WTC11 (cell line): ENCODE data around the gene MNX1. TPM values are rescaled to one million over a fixed set of nuclear protein-coding genes. Genes with fewer than 3 reads are reported as not detected.

Source experiments
- ATAC-seq: fragments of 200-7000 bp; cut with Tn5 transposase; 2 replicates; pipeline ENCODE4 v1.10.0; 2021; ENCODE audit warnings: mild to moderate bottlenecking, moderate library complexity
- CTCF ChIA-PET: fragments of 300-600 bp; sonication (Branson Sonifier 250); formaldehyde crosslinking; loops from one replicate; lab custom pipeline; 2021; ENCODE audit warnings: antibody characterized with exemption; lab: Charles Lee
- POLR2A ChIA-PET: fragments of 350-600 bp; sonication (Branson Sonifier 250); formaldehyde crosslinking; loops from one replicate; lab custom pipeline; 2021; ENCODE audit warnings: antibody characterized with exemption; lab: Charles Lee
- DNase-seq: peaks from one replicate; pipeline ENCODE4 v3.0.0; 2021; ENCODE audit warnings: low spot score
- H3K27ac Mint-ChIP-seq: 2 replicates; pipeline ENCODE4 v1.8.0; 2021; ENCODE audit warnings: mixed read lengths
- H3K27me3 Mint-ChIP-seq: 2 replicates; pipeline ENCODE4 v1.8.0; 2021; ENCODE audit warnings: low read depth, mild to moderate bottlenecking, moderate library complexity, mixed read lengths
- H3K36me3 Mint-ChIP-seq: 2 replicates; pipeline ENCODE4 v1.8.0; 2021; ENCODE audit warnings: mixed read lengths
- H3K4me1 Mint-ChIP-seq: 2 replicates; pipeline ENCODE4 v1.8.0; 2022; ENCODE audit warnings: mixed read lengths
- H3K4me3 Mint-ChIP-seq: 2 replicates; pipeline ENCODE4 v1.8.0; 2021; ENCODE audit warnings: mild to moderate bottlenecking, moderate library complexity, mixed read lengths
- H3K9me3 Mint-ChIP-seq: 2 replicates; pipeline ENCODE4 v1.8.0; 2021; ENCODE audit warnings: mixed read lengths
- ATF1 ChIP-seq: sonication (generic); formaldehyde crosslinking; IDR thresholded peaks from 2 replicates; pipeline ENCODE4 v1.8.1; 2023; ENCODE audit warnings: mild to moderate bottlenecking, moderate library complexity, missing genetic modification reagents
- ELF4 ChIP-seq: sonication (generic); formaldehyde crosslinking; IDR thresholded peaks from 2 replicates; pipeline ENCODE4 v1.8.1; 2022; ENCODE audit warnings: low read depth, mild to moderate bottlenecking, moderate library complexity, missing genetic modification reagents
- EMX1 ChIP-seq: fragments of 250-450 bp; sonication (Bioruptor Pico); IDR thresholded peaks from 2 replicates; pipeline ENCODE4 v1.8.0; 2021; ENCODE audit warnings: mild to moderate bottlenecking
- ETV6 ChIP-seq: sonication (generic); formaldehyde crosslinking; IDR thresholded peaks from 2 replicates; pipeline ENCODE4 v1.8.1; 2022; ENCODE audit warnings: mild to moderate bottlenecking, missing genetic modification reagents
- GABPB1 ChIP-seq: sonication (generic); formaldehyde crosslinking; IDR thresholded peaks from 2 replicates; pipeline ENCODE4 v1.8.1; 2023; ENCODE audit warnings: mild to moderate bottlenecking, missing genetic modification reagents
- GRHL2 ChIP-seq: fragments of 250-450 bp; sonication (Bioruptor Pico); IDR thresholded peaks from 2 replicates; pipeline ENCODE4 v1.8.0; 2022; ENCODE audit warnings: mild to moderate bottlenecking, moderate library complexity; ENCODE audit not compliant: insufficient replicate concordance, severe bottlenecking
- PRRX2 ChIP-seq: fragments of 250-450 bp; sonication (Bioruptor Pico); IDR thresholded peaks from 2 replicates; pipeline ENCODE4 v1.8.0; 2021; ENCODE audit warnings: mild to moderate bottlenecking
- RELA ChIP-seq: sonication (generic); formaldehyde crosslinking; IDR thresholded peaks from 2 replicates; pipeline ENCODE4 v1.8.1; 2022; ENCODE audit warnings: missing genetic modification reagents, mild to moderate bottlenecking, borderline replicate concordance
- RORB ChIP-seq: fragments of 250-450 bp; sonication (Bioruptor Pico); IDR thresholded peaks from 2 replicates; pipeline ENCODE4 v1.9.0; 2021; ENCODE audit warnings: mild to moderate bottlenecking
- SMAD4 ChIP-seq: sonication (generic); formaldehyde crosslinking; IDR thresholded peaks from 2 replicates; pipeline ENCODE4 v1.8.0; 2022; ENCODE audit warnings: mild to moderate bottlenecking, missing genetic modification reagents
- TP53 ChIP-seq: sonication (generic); formaldehyde crosslinking; IDR thresholded peaks from 2 replicates; pipeline ENCODE4 v1.8.1; 2023; ENCODE audit warnings: mild to moderate bottlenecking, missing genetic modification reagents
- ZBTB21 ChIP-seq: sonication (generic); formaldehyde crosslinking; IDR thresholded peaks from 2 replicates; pipeline ENCODE4 v1.8.1; 2023; ENCODE audit warnings: mild to moderate bottlenecking, missing genetic modification reagents, borderline replicate concordance
- ZNF121 ChIP-seq: sonication (generic); formaldehyde crosslinking; IDR thresholded peaks from 2 replicates; pipeline ENCODE4 v1.8.0; 2023; ENCODE audit warnings: missing genetic modification reagents
- ZNF232 ChIP-seq: sonication (generic); formaldehyde crosslinking; IDR thresholded peaks from 2 replicates; pipeline ENCODE4 v1.8.0; 2022; ENCODE audit warnings: mild to moderate bottlenecking, missing genetic modification reagents
- ZNF317 ChIP-seq: sonication (generic); formaldehyde crosslinking; IDR thresholded peaks from 2 replicates; pipeline ENCODE4 v1.8.1; 2023; ENCODE audit warnings: low read depth, mild to moderate bottlenecking, moderate library complexity, missing genetic modification reagents, borderline replicate concordance
- ZNF396 ChIP-seq: fragments of 250-450 bp; sonication (Bioruptor Pico); IDR thresholded peaks from 2 replicates; pipeline ENCODE4 v1.8.0; 2021; ENCODE audit warnings: mild to moderate bottlenecking, moderate library complexity, borderline replicate concordance
- ZNF671 ChIP-seq: fragments of 250-450 bp; sonication (Bioruptor Pico); IDR thresholded peaks from 2 replicates; pipeline ENCODE4 v1.8.0; 2021; ENCODE audit warnings: mild to moderate bottlenecking
- total RNA-seq: library from RNA; stranded (reverse); gene quantifications from 3 replicates; pipeline ENCODE4 v1.2.3, GENCODE V29; 2021
- TF ChIP-seq, protein P1 (sequence below): fragments of 250-450 bp; sonication (Bioruptor Pico); IDR thresholded peaks from 2 replicates; pipeline ENCODE4 v1.9.0; 2021; ENCODE audit warnings: mild to moderate bottlenecking, borderline replicate concordance
- TF ChIP-seq, protein P2 (sequence below): sonication (generic); formaldehyde crosslinking; IDR thresholded peaks from 2 replicates; pipeline ENCODE4 v1.8.1; 2023; ENCODE audit warnings: mild to moderate bottlenecking, missing genetic modification reagents
- TF ChIP-seq, protein P3 (sequence below): sonication (generic); formaldehyde crosslinking; IDR thresholded peaks from 2 replicates; pipeline ENCODE4 v1.8.1; 2022; ENCODE audit warnings: low read depth, missing genetic modification reagents, borderline replicate concordance

Gene MNX1
- total RNA-seq, 1 experiment from 2014 or later: 0.46 TPM

DNA sequence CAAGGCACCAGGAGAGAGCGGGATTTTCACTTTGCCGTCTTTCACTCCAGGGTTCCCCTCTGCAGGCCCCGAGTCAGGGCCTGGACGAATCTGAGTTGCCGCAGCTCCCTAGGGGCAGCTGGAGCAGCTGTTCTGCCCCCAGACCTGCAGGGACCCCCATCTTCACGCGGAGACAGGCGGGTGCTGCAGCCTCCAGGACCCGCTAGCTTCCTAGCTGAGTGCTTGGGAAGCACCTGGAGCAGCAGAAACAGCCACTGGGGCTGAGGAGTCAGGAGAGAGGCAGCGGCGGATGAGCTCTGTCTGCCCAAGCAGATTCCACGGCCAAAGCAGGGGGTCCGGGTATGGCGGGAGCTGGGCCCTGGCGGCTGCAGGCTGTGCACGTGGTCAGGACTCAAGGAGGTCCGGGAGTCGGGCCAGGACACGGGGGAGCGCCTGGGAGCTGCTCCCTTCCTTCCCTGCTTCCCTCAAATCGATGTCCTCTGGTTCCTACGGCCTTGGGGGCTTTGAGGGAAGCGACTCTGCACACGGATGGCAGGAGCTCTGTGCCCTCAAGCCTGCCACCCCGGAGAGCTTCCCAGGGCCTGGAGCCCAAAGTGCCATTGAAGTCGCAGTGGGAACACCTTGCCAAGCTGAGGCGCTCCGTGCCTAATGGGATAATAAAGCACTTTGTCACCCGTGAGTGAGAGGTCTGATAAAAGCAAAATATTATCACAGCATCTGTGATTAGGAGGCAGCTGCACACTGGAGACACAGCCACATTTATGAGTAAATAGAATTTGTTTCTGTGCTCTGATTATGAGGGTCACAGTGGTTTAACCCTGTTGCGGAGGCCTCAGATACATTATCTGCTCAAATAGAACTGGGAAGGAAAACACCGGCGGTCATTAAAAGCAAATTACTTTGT, 17.2 kb downstream of the MNX1 start (continued):
- TF ChIP-seq, protein P1, sequence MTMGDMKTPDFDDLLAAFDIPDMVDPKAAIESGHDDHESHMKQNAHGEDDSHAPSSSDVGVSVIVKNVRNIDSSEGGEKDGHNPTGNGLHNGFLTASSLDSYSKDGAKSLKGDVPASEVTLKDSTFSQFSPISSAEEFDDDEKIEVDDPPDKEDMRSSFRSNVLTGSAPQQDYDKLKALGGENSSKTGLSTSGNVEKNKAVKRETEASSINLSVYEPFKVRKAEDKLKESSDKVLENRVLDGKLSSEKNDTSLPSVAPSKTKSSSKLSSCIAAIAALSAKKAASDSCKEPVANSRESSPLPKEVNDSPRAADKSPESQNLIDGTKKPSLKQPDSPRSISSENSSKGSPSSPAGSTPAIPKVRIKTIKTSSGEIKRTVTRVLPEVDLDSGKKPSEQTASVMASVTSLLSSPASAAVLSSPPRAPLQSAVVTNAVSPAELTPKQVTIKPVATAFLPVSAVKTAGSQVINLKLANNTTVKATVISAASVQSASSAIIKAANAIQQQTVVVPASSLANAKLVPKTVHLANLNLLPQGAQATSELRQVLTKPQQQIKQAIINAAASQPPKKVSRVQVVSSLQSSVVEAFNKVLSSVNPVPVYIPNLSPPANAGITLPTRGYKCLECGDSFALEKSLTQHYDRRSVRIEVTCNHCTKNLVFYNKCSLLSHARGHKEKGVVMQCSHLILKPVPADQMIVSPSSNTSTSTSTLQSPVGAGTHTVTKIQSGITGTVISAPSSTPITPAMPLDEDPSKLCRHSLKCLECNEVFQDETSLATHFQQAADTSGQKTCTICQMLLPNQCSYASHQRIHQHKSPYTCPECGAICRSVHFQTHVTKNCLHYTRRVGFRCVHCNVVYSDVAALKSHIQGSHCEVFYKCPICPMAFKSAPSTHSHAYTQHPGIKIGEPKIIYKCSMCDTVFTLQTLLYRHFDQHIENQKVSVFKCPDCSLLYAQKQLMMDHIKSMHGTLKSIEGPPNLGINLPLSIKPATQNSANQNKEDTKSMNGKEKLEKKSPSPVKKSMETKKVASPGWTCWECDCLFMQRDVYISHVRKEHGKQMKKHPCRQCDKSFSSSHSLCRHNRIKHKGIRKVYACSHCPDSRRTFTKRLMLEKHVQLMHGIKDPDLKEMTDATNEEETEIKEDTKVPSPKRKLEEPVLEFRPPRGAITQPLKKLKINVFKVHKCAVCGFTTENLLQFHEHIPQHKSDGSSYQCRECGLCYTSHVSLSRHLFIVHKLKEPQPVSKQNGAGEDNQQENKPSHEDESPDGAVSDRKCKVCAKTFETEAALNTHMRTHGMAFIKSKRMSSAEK (CRISPR knock-in tag): no peak
- no peak for TF ChIP-seq ZBTB21 (CRISPR knock-in tag)
- TF ChIP-seq ZNF671 (CRISPR knock-in tag): no peak
- TF ChIP-seq ATF1 (CRISPR knock-in tag): no peak

DNA sequence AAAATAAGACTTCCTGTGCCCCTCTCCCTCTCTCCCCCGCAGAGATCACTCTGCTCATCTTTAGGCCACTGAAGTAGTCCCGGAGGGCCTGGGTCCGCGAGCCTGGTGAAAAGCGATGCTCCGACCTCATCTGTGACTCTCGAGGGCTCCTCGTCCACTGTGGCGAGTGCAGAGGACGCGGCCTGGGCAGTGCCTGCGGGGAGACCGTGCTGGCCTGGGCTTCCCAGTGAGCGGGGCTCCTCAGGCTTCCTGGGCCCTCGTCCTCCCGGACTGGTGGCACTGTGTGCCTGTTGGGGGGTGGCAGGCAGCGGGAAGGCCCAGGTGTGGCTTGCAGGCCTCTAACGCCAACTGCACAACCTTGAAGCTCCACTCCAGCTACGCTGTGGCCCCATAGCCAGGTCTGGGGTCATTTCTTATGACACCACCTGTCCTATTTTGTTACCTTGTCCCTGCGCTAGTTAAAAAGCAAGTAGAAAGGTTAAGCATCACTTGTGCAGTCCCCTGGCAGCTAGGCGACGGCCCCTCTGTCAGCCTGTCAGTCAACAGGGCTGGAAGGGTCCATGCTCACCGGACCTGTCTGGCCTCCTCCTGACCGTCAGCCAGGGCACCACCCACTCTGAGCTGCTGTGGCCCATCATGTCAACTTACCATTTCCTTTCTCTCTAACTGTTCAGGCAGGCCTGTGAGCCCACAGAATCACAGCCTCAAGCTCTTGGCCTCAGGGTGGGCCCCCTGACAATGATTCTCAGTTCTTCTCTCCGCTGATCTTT, 20.5 kb downstream of the MNX1 start:
- ChIA-PET CTCF (no interaction called here), POLR2A (no interaction called here)
- TF ChIP-seq SMAD4 (CRISPR knock-in tag) (no peak), GRHL2 (CRISPR knock-in tag) (no peak)
- Mint-ChIP-seq H3K27me3 (peaks cover 15% of the 10 kb centered on the region), H3K36me3 (no peaks in the 10 kb centered on the region), H3K27ac (no peak overlapping the region), H3K4me3 (no peak overlapping the region), H3K4me1 (peaks cover 4% of the 10 kb centered on the region; the same call in 1 of the 2 replicates), H3K9me3 (no peaks in the 10 kb centered on the region)
- ATAC-seq (no peak), DNase-seq (no peak)

DNA sequence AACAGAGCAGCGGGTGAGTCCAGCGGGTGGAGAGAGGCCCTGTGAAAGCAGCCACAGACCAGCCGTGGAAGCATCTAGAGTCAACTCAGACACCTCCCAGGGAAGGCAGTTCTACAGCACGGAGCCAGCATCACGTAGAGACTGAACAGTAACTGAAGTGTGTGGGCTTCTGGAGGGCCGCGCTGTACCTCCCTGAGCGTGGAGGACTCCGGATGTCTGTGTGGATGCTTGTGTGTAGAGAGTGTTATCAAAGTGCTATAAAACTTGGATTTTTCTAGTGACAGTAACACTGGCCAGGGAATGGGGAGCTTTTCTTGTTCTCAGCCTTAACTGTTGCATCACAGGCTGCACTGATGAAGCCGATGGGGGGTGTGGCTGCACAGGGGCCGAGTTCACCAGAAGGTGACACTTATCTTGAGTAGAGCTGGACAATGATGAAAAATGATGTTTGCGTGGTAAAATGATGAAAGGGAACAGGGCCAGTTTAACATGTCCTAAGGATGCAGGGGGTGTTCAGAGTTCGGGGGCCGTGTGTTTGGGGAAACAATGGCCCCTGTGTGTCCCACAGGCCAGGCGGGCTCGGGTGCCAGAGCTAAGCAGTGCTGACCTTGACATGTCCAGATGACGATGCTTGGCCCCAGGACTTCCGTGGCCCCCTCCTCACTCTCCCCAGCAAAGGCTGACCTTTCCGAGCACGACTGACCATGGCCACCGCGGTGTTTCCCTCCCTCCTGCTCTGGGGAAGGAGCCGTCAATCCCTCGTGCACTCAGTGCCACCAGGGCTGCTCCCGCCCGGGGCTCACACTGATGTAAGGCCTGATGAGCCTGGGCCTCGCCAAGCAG, 21.9 kb downstream of the MNX1 start:
- no peak overlapping the region for H3K4me3 Mint-ChIP-seq
- H3K4me1 Mint-ChIP-seq: peaks cover under 1% of the 10 kb centered on the region; the same call in 1 of the 2 replicates
- TF ChIP-seq, protein P2, sequence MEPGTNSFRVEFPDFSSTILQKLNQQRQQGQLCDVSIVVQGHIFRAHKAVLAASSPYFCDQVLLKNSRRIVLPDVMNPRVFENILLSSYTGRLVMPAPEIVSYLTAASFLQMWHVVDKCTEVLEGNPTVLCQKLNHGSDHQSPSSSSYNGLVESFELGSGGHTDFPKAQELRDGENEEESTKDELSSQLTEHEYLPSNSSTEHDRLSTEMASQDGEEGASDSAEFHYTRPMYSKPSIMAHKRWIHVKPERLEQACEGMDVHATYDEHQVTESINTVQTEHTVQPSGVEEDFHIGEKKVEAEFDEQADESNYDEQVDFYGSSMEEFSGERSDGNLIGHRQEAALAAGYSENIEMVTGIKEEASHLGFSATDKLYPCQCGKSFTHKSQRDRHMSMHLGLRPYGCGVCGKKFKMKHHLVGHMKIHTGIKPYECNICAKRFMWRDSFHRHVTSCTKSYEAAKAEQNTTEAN (CRISPR knock-in tag): no peak
- TF ChIP-seq ZNF232 (CRISPR knock-in tag): no peak
- peak; percentile 77 for TF ChIP-seq GABPB1
- no peak for TF ChIP-seq ZNF317 (CRISPR knock-in tag)
- ATAC-seq (no peak), DNase-seq (no peak)
- H3K9me3 Mint-ChIP-seq: peaks cover 3% of the 10 kb centered on the region
- no peak overlapping the region for H3K27ac Mint-ChIP-seq
- ChIA-PET POLR2A (no interaction called here), CTCF (interaction anchor here (1.3 kb wide), 1 partner anchor 14 kb away, joined by 3 read pairs; no protein-coding TSS in a partner anchor)
- H3K36me3 Mint-ChIP-seq: no peaks in the 10 kb centered on the region
- peaks cover 6% of the 10 kb centered on the region for H3K27me3 Mint-ChIP-seq

DNA sequence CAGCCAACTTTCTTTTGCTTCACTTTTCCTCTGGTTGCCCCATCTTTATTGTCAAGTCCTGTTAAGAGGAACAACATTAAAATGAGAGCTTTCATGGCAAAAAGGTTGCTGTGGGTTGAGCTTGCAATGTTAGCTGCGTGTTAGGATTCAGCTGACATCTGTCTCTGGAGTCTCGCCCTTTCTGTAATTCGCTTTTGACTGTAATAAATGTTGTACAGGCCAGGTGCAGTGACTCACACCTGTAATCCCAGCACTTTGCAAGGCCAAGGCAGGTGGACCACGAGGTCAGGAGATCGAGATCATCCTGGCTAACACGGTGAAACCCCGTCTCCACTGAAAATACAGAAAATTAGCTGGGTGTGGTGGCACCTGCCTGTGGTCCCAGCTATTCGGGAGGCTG, 24.1 kb downstream of the MNX1 start:
- POLR2A ChIA-PET: no interaction called here
- H3K4me1 Mint-ChIP-seq: no peaks in the 10 kb centered on the region; the same call in 1 of the 2 replicates
- H3K4me3 Mint-ChIP-seq: no peak overlapping the region
- H3K27me3 Mint-ChIP-seq: no peaks in the 10 kb centered on the region
- ATAC-seq (no peak), DNase-seq (no peak)
- CTCF ChIA-PET: interaction anchor here (0.6 to 2.5 kb wide), 15 partner anchors 10 to 1041 kb away, joined by 3 to 12 read pairs (median 4); partner anchors contain the start of genes LMBR1 and NOM1
- peaks cover 4% of the 10 kb centered on the region; the same call in 1 of the 2 replicates for H3K36me3 Mint-ChIP-seq
- H3K9me3 Mint-ChIP-seq: peaks cover 7% of the 10 kb centered on the region
- H3K27ac Mint-ChIP-seq: no peak overlapping the region
- no peak for TF ChIP-seq RORB (CRISPR knock-in tag)
- no peak for TF ChIP-seq PRRX2
- no peak for TF ChIP-seq SMAD4 (CRISPR knock-in tag)
- TF ChIP-seq ZNF396: no peak
- TF ChIP-seq RELA (CRISPR knock-in tag): no peak
- no peak for TF ChIP-seq ELF4 (CRISPR knock-in tag)
- TF ChIP-seq ATF1 (CRISPR knock-in tag): no peak
- TF ChIP-seq ETV6 (CRISPR knock-in tag): no peak
- TF ChIP-seq ZNF121: no peak
- no peak for TF ChIP-seq TP53 (CRISPR knock-in tag)
- no peak for TF ChIP-seq EMX1 (CRISPR knock-in tag)
- TF ChIP-seq, protein P3, sequence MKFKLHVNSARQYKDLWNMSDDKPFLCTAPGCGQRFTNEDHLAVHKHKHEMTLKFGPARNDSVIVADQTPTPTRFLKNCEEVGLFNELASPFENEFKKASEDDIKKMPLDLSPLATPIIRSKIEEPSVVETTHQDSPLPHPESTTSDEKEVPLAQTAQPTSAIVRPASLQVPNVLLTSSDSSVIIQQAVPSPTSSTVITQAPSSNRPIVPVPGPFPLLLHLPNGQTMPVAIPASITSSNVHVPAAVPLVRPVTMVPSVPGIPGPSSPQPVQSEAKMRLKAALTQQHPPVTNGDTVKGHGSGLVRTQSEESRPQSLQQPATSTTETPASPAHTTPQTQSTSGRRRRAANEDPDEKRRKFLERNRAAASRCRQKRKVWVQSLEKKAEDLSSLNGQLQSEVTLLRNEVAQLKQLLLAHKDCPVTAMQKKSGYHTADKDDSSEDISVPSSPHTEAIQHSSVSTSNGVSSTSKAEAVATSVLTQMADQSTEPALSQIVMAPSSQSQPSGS (CRISPR knock-in tag): no peak
